H9 (cell line): ENCODE results near the gene PMEPA1. TPM values are rescaled to one million over a fixed set of nuclear protein-coding genes. Genes with fewer than 3 reads are reported as not detected.

Experiments used
- DNase-seq: peaks from one replicate; pipeline ENCODE4 v3.0.0-alpha.2; 2017
- H2AFZ ChIP-seq: one replicate; pipeline ENCODE4 v1.6.1; 2013; ENCODE audit warnings: mild to moderate bottlenecking, low read length, control low read depth, moderate library complexity
- H2AK5ac ChIP-seq: 2 replicates; pipeline ENCODE4 v1.6.1; 2013; ENCODE audit warnings: low read length, control low read depth, mixed read lengths; ENCODE audit not compliant: insufficient read length
- H2BK120ac ChIP-seq: one replicate; pipeline ENCODE4 v1.6.1; 2013; ENCODE audit warnings: low read depth, mild to moderate bottlenecking, low read length, control low read depth, inconsistent platforms; ENCODE audit not compliant: poor library complexity, severe bottlenecking
- H2BK12ac ChIP-seq: 2 replicates; pipeline ENCODE4 v1.6.1; 2013; ENCODE audit warnings: low read length, control low read depth, mixed read lengths, low read depth; ENCODE audit not compliant: insufficient read length
- H2BK15ac ChIP-seq: 2 replicates; pipeline ENCODE4 v1.6.1; 2013; ENCODE audit warnings: low read depth, low read length, control low read depth
- H2BK20ac ChIP-seq: one replicate; pipeline ENCODE4 v1.6.1; 2013; ENCODE audit warnings: low read depth, mild to moderate bottlenecking, low read length, control low read depth, inconsistent platforms; ENCODE audit not compliant: poor library complexity, severe bottlenecking
- H2BK5ac ChIP-seq: 2 replicates; pipeline ENCODE4 v1.6.1; 2013; ENCODE audit warnings: low read length, control low read depth, mixed read lengths; ENCODE audit not compliant: insufficient read length
- H3K14ac ChIP-seq: 2 replicates; pipeline ENCODE4 v1.6.1; 2013; ENCODE audit warnings: low read length, control low read depth; ENCODE audit not compliant: insufficient read depth
- H3K18ac ChIP-seq: 2 replicates; pipeline ENCODE4 v1.6.1; 2013; ENCODE audit warnings: low read depth, mild to moderate bottlenecking, mixed read lengths, low read length, control low read depth; ENCODE audit not compliant: insufficient read length
- H3K23ac ChIP-seq: 2 replicates; pipeline ENCODE4 v1.6.1; 2013; ENCODE audit warnings: low read length, control low read depth, mixed read lengths, low read depth; ENCODE audit not compliant: insufficient read length
- H3K23me2 ChIP-seq: 2 replicates; pipeline ENCODE4 v1.6.1; 2013; ENCODE audit warnings: low read depth, mild to moderate bottlenecking, mixed read lengths, low read length, control low read depth; ENCODE audit not compliant: insufficient read length, poor library complexity, severe bottlenecking
- H3K27ac ChIP-seq: 2 replicates; pipeline ENCODE4 v1.5.1; 2013; ENCODE audit warnings: low read length, control low read depth, mixed read lengths, low read depth; ENCODE audit not compliant: insufficient read length
- H3K27me3 ChIP-seq: 2 replicates; pipeline ENCODE4 v1.6.1; 2013; ENCODE audit warnings: low read length, control low read depth, inconsistent platforms; ENCODE audit not compliant: insufficient read depth
- H3K4ac ChIP-seq: 2 replicates; pipeline ENCODE4 v1.6.1; 2013; ENCODE audit warnings: low read depth, mild to moderate bottlenecking, control low read depth, inconsistent platforms, low read length, moderate library complexity
- H3K4me1 ChIP-seq: 2 replicates; pipeline ENCODE4 v1.6.1; 2013; ENCODE audit warnings: low read length, control low read depth, inconsistent platforms; ENCODE audit not compliant: insufficient read depth
- H3K4me2 ChIP-seq: 2 replicates; pipeline ENCODE4 v1.6.1; 2013; ENCODE audit warnings: low read length, control low read depth, mixed read lengths; ENCODE audit not compliant: insufficient read length, insufficient read depth
- H3K56ac ChIP-seq: 2 replicates; pipeline ENCODE4 v1.6.1; 2013; ENCODE audit warnings: low read depth, mild to moderate bottlenecking, mixed read lengths, low read length, control low read depth; ENCODE audit not compliant: insufficient read length
- H3K79me1 ChIP-seq: 2 replicates; pipeline ENCODE4 v1.6.1; 2013; ENCODE audit warnings: low read depth, mild to moderate bottlenecking, moderate library complexity, low read length, control low read depth, inconsistent platforms; ENCODE audit not compliant: insufficient read depth, poor library complexity, severe bottlenecking
- H3K79me2 ChIP-seq: 2 replicates; pipeline ENCODE4 v1.6.1; 2013; ENCODE audit warnings: low read length, control low read depth, inconsistent platforms; ENCODE audit not compliant: insufficient read depth
- H3K9ac ChIP-seq: 2 replicates; pipeline ENCODE4 v1.6.1; 2013; ENCODE audit warnings: low read length, control low read depth, mixed read lengths; ENCODE audit not compliant: insufficient read length; ENCODE audit errors: extremely low read depth
- H3K9me3 ChIP-seq: one replicate; pipeline ENCODE4 v1.6.1; 2013; ENCODE audit warnings: low read depth, low read length, inconsistent platforms; ENCODE audit not compliant: control insufficient read depth
- H3T11ph ChIP-seq: one replicate; pipeline ENCODE4 v1.6.1; 2013; ENCODE audit warnings: mild to moderate bottlenecking, low read length, control low read depth, inconsistent platforms
- H4K20me1 ChIP-seq: one replicate; pipeline ENCODE4 v1.6.1; 2013; ENCODE audit not compliant: control insufficient read depth, insufficient read length, insufficient read depth
- H4K5ac ChIP-seq: 2 replicates; pipeline ENCODE4 v1.6.1; 2013; ENCODE audit warnings: low read depth, mild to moderate bottlenecking, mixed read lengths, low read length, control low read depth; ENCODE audit not compliant: insufficient read length
- H4K8ac ChIP-seq: replicated peaks from 2 replicates; pipeline ENCODE4 v1.6.1; 2013; ENCODE audit warnings: low read length, control low read depth, mixed read lengths, low read depth; ENCODE audit not compliant: insufficient read length
- H4K91ac ChIP-seq: 2 replicates; pipeline ENCODE4 v1.6.1; 2013; ENCODE audit warnings: low read depth, mild to moderate bottlenecking, moderate library complexity, mixed read lengths, low read length, control low read depth; ENCODE audit not compliant: insufficient read length
- H3K27ac Mint-ChIP-seq, 3 experiments: 2 replicates in 2 of 3; 3 replicates in 1 of 3; pipeline ENCODE4 v1.8.0; 2020 to 2021; ENCODE audit warnings: mixed read lengths in 3 of 3, mild to moderate bottlenecking in 1 of 3, moderate library complexity in 1 of 3
- H3K27me3 Mint-ChIP-seq: 2 replicates; pipeline ENCODE4 v1.8.0; 2021; ENCODE audit warnings: low read depth, mild to moderate bottlenecking, moderate library complexity, mixed read lengths
- H3K36me3 Mint-ChIP-seq, 3 experiments: 2 replicates in 2 of 3; 3 replicates in 1 of 3; pipeline ENCODE4 v1.8.0; 2020 to 2021; ENCODE audit warnings: low read depth in 3 of 3, mixed read lengths in 3 of 3; ENCODE audit not compliant: insufficient read depth in 1 of 3
- H3K4me1 Mint-ChIP-seq, 2 experiments: 2 replicates each; pipeline ENCODE4 v1.8.0; 2020; ENCODE audit warnings: mixed read lengths in 2 of 2
- H3K4me3 Mint-ChIP-seq, 2 experiments: 2 replicates in 1 of 2; 3 replicates in 1 of 2; pipeline ENCODE4 v1.8.0; 2020 to 2021; ENCODE audit warnings: mild to moderate bottlenecking in 2 of 2, mixed read lengths in 2 of 2, moderate library complexity in 1 of 2
- H3K9me3 Mint-ChIP-seq, 2 experiments: 2 replicates in 1 of 2; 3 replicates in 1 of 2; pipeline ENCODE4 v1.8.0; 2020; ENCODE audit warnings: mild to moderate bottlenecking in 2 of 2, mixed read lengths in 2 of 2, moderate library complexity in 1 of 2
- CTCF ChIP-seq: fragments of 200-600 bp; sonication (generic); conservative IDR thresholded peaks from 3 replicates; pipeline ENCODE4 v1.8.0; 2021; ENCODE audit warnings: antibody characterized with exemption, mild to moderate bottlenecking
- WGBS: extraction: QIAGEN DNeasy Blood & Tissue Kit; methylation state at CpG from one replicate; pipeline ENCODE4 v1.1.7; 2013; ENCODE audit warnings: missing lambda C conversion rate, low lambda C conversion rate, mixed read lengths; ENCODE audit not compliant: insufficient read length; ENCODE audit errors: extremely low coverage; 5-methylcytosine and 5-hydroxymethylcytosine counted together
- total RNA-seq: library from RNA; stranded (reverse); gene quantifications from 2 replicates; pipeline ENCODE4 v1.2.1, GENCODE V29; 2021

The PMEPA1 gene
- total RNA-seq, 1 experiment from 2014 or later: 34.6 TPM

GRCh38 chr20:57611586-57612311 is 98.1 kb downstream of the PMEPA1 start:
- Histone ChIP-seq H4K8ac (no peak overlapping the region), H3K14ac (no peak overlapping the region; the same call in 1 of the 2 replicates), H2BK5ac (no peak overlapping the region), H3T11ph (no peak overlapping the region), H3K9me3 (no peaks in the 10 kb centered on the region), H2BK120ac (no peak overlapping the region), H3K4me2 (no peak overlapping the region), H3K9ac (no peak overlapping the region), H3K27me3 (no peaks in the 10 kb centered on the region), H4K91ac (no peak overlapping the region), H2BK15ac (no peak overlapping the region), H3K23me2 (no peaks in the 10 kb centered on the region), H4K20me1 (no peaks in the 10 kb centered on the region), H2BK12ac (no peak overlapping the region), H2AFZ (no peak overlapping the region), H3K56ac (no peak overlapping the region), H3K79me2 (no peaks in the 10 kb centered on the region), H3K4ac (no peak overlapping the region), H3K79me1 (no peaks in the 10 kb centered on the region), H2AK5ac (no peak overlapping the region), H3K18ac (no peak overlapping the region), H3K4me1 (no peaks in the 10 kb centered on the region), H3K23ac (no peak overlapping the region), H2BK20ac (no peak overlapping the region), H3K27ac (no peak overlapping the region), H4K5ac (no peak overlapping the region)
- Mint-ChIP-seq H3K27ac (no peak overlapping the region), H3K9me3 (no peaks in the 10 kb centered on the region), H3K36me3 (no peaks in the 10 kb centered on the region), H3K4me1 (peaks cover 6 to 10% of the 10 kb centered on the region in 2 experiments), H3K4me3 (no peak overlapping the region), H3K27me3 (peaks cover 3% of the 10 kb centered on the region; the same call in 1 of the 2 replicates)
- WGBS: no CpG with 5 or more reads among the region's 18 CpGs
- no peak for DNase-seq
- TF ChIP-seq CTCF: no peak
